Vagina (tissue), 2 donors: ENCODE data around the gene BTG2. TPM values are rescaled to one million over a fixed set of nuclear protein-coding genes. Genes with fewer than 3 reads are reported as not detected.
A peak's percentile ranks its signal among the peaks of the same experiment; 100 is the strongest.

ENCODE experiments used
- DNase-seq, 2 donors: peaks; one replicate each; pipeline ENCODE4 v3.0.0-alpha.2; 2017; ENCODE audit errors: extremely low spot score in 2 of 2
- H3K27ac ChIP-seq: fragments of 200-600 bp; sonication (generic); one replicate; pipeline ENCODE4 v1.5.1; 2019
- H3K27me3 ChIP-seq: fragments of 200-600 bp; sonication (generic); one replicate; pipeline ENCODE4 v1.5.1; 2019
- H3K36me3 ChIP-seq, 2 donors: fragments of 200-600 bp; sonication (generic); one replicate each; pipeline ENCODE4 v1.5.1; 2017 to 2019
- H3K4me1 ChIP-seq: fragments of 200-600 bp; sonication (generic); one replicate; pipeline ENCODE4 v1.5.1; 2019
- H3K4me3 ChIP-seq, 2 donors: fragments of 200-600 bp; sonication (generic); 1 replicate in 1 of 2; 2 replicates in 1 of 2; pipeline ENCODE4 v1.5.1; 2016 to 2019
- H3K9me3 ChIP-seq: fragments of 200-600 bp; sonication (generic); one replicate; pipeline ENCODE4 v1.5.1; 2019
- POLR2A ChIP-seq, 2 donors: fragments of 450-650 bp; IDR thresholded peaks; one replicate each; pipeline ENCODE4 v1.6.1; 2017; ENCODE audit warnings: antibody characterized with exemption in 2 of 2, mild to moderate bottlenecking in 2 of 2, moderate library complexity in 2 of 2
- POLR2AphosphoS5 ChIP-seq, 2 donors: sonication (generic); formaldehyde crosslinking; IDR thresholded peaks; one replicate each; pipeline ENCODE4 v1.9.0; 2017; ENCODE audit warnings: antibody characterized with exemption in 2 of 2, mild to moderate bottlenecking in 2 of 2, low read depth in 1 of 2; ENCODE audit not compliant: insufficient read depth in 1 of 2
- intact Hi-C: fragments of 100-400 bp; cut with DNase I; formaldehyde crosslinking; loops from one replicate; pipeline ENCODE4 v1.15.1; 2023
- total RNA-seq: library from RNA; depleted of rRNA; stranded (reverse); fragments of >200 nt; gene quantifications from one replicate; pipeline ENCODE4 v1.2.3, GENCODE V29; 2016
- TF ChIP-seq, protein P1 (sequence below), 3 experiments: fragments of 450-650 bp in 2 of 3; fragments of 200-600 bp in 1 of 3; sonication (generic) in 1 of 3; IDR thresholded peaks; one replicate each; pipeline ENCODE4 v1.5.1; 2017 to 2019; ENCODE audit warnings: antibody characterized with exemption in 3 of 3, mild to moderate bottlenecking in 2 of 3, moderate library complexity in 2 of 3

Gene BTG2
- total RNA-seq, 1 donor from 2014 or later: 191 TPM

- no peaks in the 10 kb centered on the region for H3K36me3 ChIP-seq
- no peaks in the 10 kb centered on the region for H3K9me3 ChIP-seq
- H3K4me1 ChIP-seq: peaks cover 52% of the 10 kb centered on the region
- TF ChIP-seq, protein P1, sequence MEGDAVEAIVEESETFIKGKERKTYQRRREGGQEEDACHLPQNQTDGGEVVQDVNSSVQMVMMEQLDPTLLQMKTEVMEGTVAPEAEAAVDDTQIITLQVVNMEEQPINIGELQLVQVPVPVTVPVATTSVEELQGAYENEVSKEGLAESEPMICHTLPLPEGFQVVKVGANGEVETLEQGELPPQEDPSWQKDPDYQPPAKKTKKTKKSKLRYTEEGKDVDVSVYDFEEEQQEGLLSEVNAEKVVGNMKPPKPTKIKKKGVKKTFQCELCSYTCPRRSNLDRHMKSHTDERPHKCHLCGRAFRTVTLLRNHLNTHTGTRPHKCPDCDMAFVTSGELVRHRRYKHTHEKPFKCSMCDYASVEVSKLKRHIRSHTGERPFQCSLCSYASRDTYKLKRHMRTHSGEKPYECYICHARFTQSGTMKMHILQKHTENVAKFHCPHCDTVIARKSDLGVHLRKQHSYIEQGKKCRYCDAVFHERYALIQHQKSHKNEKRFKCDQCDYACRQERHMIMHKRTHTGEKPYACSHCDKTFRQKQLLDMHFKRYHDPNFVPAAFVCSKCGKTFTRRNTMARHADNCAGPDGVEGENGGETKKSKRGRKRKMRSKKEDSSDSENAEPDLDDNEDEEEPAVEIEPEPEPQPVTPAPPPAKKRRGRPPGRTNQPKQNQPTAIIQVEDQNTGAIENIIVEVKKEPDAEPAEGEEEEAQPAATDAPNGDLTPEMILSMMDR (IDR thresholded peaks at IDR 0.05): no peak
- TF ChIP-seq POLR2AphosphoS5 (IDR thresholded peaks at IDR 0.05; ENCODE audit: insufficient read depth in 1 of 2, low read depth in 1 of 2): no peak
- no peak for TF ChIP-seq POLR2A (IDR thresholded peaks at IDR 0.05)
- peak overlapping the region; percentile 55 for H3K27ac ChIP-seq
- no peak for DNase-seq
- H3K27me3 ChIP-seq: no peaks in the 10 kb centered on the region
- H3K4me3 ChIP-seq: no peak overlapping the region
- intact Hi-C loops: loop anchor here (10.0 kb wide), 1 partner anchor 359 kb away; no protein-coding TSS in a partner anchor
Measured at GRCh38 chr1:203346060-203346768, 40.9 kb downstream of the BTG2 start.

DNA sequence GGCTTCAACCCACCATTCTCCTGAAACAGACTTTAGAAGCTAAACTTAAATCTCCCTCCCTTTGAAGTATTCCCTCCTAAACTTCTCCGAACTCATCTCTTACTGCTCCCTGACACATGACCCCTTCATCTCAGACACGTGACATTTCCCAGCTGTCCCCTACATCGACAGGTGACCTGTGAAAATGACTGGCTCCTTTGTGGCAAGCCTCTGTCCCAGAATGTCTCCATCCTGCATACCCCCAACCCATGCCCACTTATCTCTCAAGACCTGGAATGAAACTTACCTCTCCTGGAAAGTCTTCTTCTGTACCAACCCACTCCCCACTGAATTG is 41.4 kb downstream of the BTG2 start:
- Histone ChIP-seq H3K4me1 (peaks cover 57% of the 10 kb centered on the region), H3K9me3 (no peaks in the 10 kb centered on the region)
- intact Hi-C loops: loop anchor here (10.0 kb wide), 1 partner anchor 358 kb away; no protein-coding TSS in a partner anchor

DNA sequence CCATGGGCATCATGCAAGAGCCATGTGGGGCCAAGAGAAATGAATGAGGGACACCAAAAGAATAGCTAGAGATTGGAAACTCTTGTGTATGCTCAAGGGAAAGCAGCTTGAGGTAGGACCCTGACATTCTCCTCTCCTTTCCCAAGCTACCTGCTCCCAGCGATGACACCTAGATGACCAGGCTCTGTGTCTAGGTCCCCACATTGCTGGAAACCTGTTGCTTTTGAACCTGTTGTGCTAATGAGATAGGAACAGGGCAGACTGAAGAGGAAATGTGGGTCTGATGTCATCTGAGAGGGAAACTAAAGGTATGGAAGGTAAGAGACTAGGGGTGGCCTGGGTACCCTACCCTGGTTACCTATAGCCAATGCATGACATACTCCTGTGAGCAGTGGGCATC is 43.8 kb downstream of the BTG2 start:
- TF ChIP-seq POLR2AphosphoS5 (IDR thresholded peaks at IDR 0.05; ENCODE audit: insufficient read depth in 1 of 2, low read depth in 1 of 2): no peak
- TF ChIP-seq, protein P1 (IDR thresholded peaks at IDR 0.05): no peak
- Histone ChIP-seq H3K36me3 (no peaks in the 10 kb centered on the region), H3K4me1 (peaks cover 51% of the 10 kb centered on the region), H3K27ac (peak overlapping the region; percentile 83), H3K4me3 (no peak overlapping the region), H3K9me3 (no peaks in the 10 kb centered on the region), H3K27me3 (no peaks in the 10 kb centered on the region)
- DNase-seq: no peak
- intact Hi-C loops: loop anchor here (10.0 kb wide), 1 partner anchor 356 kb away; no protein-coding TSS in a partner anchor

More for the DNA sequence above, 41.4 kb downstream of the BTG2 start:
- H3K4me3 ChIP-seq: no peak overlapping the region
- H3K27ac ChIP-seq: peak overlapping the region; percentile 55
- TF ChIP-seq POLR2A (IDR thresholded peaks at IDR 0.05) (no peak), POLR2AphosphoS5 (IDR thresholded peaks at IDR 0.05; ENCODE audit: insufficient read depth in 1 of 2, low read depth in 1 of 2) (no peak)
- TF ChIP-seq, protein P1 (IDR thresholded peaks at IDR 0.05): no peak
- DNase-seq: no peak
- no peaks in the 10 kb centered on the region for H3K36me3 ChIP-seq
- no peaks in the 10 kb centered on the region for H3K27me3 ChIP-seq

GRCh38 chr1:203349773-203350524 is 44.6 kb downstream of the BTG2 start:
- no peaks in the 10 kb centered on the region for H3K27me3 ChIP-seq
- H3K4me3 ChIP-seq: peak overlapping the region; percentile 37 to 40
- no peaks in the 10 kb centered on the region for H3K9me3 ChIP-seq
- no peak for DNase-seq
- intact Hi-C loops: loop anchor here (10.0 kb wide), 1 partner anchor 355 kb away; no protein-coding TSS in a partner anchor
- TF ChIP-seq POLR2A (IDR thresholded peaks at IDR 0.05): no peak
- H3K36me3 ChIP-seq: no peaks in the 10 kb centered on the region
- H3K4me1 ChIP-seq: peaks cover 59% of the 10 kb centered on the region
- peak overlapping the region; percentile 83 for H3K27ac ChIP-seq

DNA sequence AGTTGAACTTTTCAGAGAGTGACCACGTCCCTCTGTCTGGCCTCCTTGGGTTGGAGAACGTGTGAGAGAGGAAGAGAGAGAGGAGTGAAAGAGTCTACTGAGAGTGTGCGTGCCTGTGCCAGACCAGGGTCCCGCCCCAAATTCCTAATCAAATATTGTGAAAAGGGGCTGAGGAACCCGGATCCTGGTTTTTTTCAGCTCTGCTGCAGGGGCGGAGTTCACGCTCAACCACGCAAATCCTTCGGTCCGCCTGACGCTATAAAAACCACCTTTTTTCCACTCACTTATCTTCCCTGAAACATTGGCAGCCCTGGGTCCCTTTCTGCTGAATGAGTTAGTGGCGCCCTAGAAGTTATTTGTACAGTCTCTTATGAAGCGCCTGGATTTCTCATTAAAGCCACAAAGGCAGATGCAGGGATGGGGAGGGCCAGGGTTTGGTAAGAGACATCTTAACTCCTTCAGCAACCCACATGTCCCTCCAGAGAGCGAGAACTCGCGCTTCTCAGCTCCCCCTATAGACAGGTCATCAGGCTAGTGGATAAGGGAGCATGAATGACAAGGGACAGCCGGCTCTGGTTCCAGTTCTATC is 45.8 kb downstream of the BTG2 start, which contains the start of gene FMOD:
FMOD (minus strand) TSS at position 86 of the 589 bp plus-strand sequence. CDS start 2,852 bp downstream, outside the sequence.
- Histone ChIP-seq H3K36me3 (no peaks in the 10 kb centered on the region), H3K27me3 (no peaks in the 10 kb centered on the region), H3K4me3 (peak within 1 kb of the TSS; percentile 37 to 40), H3K9me3 (no peaks in the 10 kb centered on the region), H3K4me1 (peaks cover 56% of the 10 kb centered on the region), H3K27ac (peak within 1 kb of the TSS; percentile 83)
- peak; percentile 44 to 49 for TF ChIP-seq POLR2AphosphoS5 (IDR thresholded peaks at IDR 0.05; ENCODE audit: insufficient read depth in 1 of 2, low read depth in 1 of 2)
- TF ChIP-seq, protein P1 (IDR thresholded peaks at IDR 0.05): no peak
- TF ChIP-seq POLR2A (IDR thresholded peaks at IDR 0.05): peak in 1 of 2 donors; percentile 64
- peak in 1 of 2 donors; percentile 93 for DNase-seq
- intact Hi-C loops: no loop called here
